ENCODE data around the gene BCKDK.
"Not testable (repeated sequence)": the region's sequence is repeated elsewhere in the genome, so short reads cannot be mapped to it uniquely, and the experiment has no call there.

The BCKDK gene

DNA sequence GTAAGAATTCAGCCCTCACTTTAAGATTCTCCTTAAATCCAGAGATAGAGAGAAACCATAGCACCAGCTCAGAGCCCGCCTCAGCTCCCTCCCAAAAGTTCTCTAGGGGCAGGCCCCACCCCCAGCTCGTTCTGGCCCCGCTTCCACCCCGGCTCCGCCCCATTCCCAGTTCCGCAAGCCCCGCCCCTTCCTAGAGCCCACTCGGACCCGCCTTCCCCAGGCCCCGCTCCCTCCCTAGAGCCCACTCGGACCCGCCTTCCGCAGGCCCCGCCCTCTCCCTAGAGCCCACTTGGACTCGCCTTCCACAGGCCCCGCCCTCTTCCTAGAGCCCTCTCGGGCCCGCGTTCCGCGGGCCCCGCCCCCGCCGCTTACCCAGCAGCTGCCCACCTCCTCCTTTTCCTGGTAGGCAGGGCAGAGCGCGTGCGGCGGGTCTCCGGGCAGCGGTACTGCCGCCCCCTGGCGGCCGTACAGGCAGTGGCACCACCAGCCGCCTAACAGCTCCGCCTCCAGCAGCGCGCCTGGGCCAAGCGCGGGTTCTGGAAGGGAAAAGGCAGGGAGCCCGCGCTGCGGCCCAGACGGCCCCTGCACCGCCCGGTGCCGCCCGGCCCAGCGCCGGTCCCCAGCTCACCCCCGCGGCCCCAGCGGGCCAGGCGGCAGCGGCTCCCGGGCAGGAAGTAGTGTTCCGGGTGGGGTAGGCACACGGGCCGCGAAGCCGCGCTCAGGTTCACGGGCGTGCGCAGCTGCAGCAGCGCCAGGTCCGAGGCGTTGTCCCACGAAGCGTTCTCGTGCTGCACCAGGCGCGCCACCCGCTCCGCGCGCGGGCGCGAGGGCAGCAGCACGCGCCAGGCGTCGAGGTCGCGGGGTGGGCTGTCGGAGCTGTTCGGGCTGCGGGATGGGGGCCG, 34.2 kb downstream of the BCKDK start:
- peak; percentile 99 to 100 (median 99) for DNase-seq

GRCh38 chr16:31143011-31143693, 35.0 kb downstream of the BCKDK start:
- DNase-seq: no peak

DNA sequence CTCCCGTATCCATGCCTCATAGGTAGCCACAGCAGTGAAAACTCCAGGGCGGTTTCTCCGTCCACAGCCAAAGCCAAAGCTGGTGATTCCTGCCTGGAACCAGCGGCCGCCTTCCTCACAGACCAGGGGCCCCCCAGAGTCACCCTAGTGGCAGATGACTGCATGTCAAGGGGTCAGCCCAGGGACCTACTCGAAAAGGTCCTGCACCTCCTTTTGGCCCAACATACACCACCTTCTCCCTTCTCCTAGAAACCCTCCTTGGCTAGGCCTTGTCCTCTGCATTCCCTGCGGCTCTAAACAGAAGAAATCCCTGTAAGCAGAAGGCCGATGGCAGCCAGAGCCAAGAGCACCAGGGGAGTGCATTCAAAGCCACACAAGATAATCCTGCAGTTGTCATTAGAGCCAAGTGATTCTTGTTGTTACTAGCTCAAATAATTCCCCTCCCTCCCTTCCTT, 35.5 kb downstream of the BCKDK start:
- no peak for DNase-seq

- not testable (repeated sequence) for DNase-seq
These were observed 36.2 kb downstream of the BCKDK start for GRCh38 chr16:31144418-31144817.

DNA sequence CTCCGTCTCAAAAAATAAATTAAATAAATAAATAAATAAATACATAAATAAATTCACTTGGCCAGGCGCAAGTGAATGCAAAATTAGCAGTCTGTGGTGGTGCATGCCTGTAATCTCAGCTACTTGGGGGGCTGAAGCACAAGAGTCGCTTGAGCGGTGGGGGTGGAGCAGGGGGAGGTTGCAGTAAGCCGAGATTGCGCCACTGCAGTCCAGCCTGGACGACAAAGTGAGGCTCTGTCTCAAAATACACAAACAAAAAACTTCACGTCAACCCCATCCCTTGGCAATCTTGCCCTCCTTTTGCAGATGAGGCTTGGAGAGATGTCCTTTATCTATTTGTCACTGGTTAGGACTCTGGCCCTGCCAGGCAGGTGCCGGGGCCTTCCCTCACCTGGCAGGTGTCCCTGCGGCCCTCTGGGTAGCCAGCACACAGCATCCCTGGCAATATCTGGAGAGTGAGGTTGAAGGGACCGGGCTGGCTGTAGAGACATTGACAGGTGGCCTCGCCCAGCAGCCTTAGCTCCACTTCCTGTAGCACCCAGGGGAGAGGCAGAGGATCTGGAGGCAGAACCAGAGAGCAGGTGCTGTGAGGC, 37.3 kb downstream of the BCKDK start:
- peak in 1 of 4 experiments; percentile 39 for DNase-seq

GRCh38 chr16:31147574-31147973, 39.4 kb downstream of the BCKDK start:
- DNase-seq: no peak

DNA sequence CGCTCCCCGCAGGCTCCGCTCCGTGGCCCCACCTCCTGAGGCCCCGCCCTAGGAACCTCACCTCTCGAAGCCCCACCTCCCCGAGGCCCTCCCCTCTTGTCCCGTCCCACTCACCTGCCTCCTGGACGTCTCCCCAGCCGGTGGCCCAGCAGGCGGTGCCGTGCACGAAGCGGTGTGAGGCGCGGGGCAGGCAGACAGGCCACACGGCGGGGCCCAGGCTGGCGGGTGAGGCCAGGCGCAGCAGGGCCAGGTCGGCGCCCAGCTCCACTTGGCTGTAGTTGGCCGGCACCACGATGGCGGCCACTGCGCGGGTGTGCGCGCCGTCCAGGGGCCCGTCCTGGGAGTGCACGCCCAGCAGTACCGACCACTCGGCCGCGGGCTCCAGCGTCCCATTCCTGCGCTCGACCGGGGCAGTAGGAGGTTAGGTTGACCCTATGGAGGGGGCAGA, 40.1 kb downstream of the BCKDK start:
- no peak for DNase-seq

GRCh38 chr16:31148896-31149295, 40.7 kb downstream of the BCKDK start:
- DNase-seq: no peak

DNA sequence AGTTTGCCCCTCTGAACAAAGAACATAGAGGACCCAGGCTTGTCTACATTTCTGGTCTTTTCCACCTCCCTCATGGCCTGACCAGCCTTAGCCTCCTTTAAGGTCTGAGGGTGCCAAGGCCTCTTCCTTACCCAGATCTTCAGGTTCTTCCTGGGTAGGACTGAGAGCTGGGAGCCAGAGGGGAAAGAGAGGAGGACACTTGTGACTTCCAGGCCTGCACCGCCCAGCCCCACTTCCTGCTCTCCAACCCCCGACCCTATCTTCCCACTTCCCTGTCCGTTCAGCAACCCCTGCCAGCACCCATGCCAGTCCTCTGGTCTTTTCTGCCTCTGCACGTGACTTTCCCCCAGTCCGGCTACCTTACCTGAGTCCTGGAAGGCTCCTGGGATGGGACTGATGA, 41.1 kb downstream of the BCKDK start:
- DNase-seq: peak in 3 of 4 experiments; percentile 49 to 62 (median 62)

DNA sequence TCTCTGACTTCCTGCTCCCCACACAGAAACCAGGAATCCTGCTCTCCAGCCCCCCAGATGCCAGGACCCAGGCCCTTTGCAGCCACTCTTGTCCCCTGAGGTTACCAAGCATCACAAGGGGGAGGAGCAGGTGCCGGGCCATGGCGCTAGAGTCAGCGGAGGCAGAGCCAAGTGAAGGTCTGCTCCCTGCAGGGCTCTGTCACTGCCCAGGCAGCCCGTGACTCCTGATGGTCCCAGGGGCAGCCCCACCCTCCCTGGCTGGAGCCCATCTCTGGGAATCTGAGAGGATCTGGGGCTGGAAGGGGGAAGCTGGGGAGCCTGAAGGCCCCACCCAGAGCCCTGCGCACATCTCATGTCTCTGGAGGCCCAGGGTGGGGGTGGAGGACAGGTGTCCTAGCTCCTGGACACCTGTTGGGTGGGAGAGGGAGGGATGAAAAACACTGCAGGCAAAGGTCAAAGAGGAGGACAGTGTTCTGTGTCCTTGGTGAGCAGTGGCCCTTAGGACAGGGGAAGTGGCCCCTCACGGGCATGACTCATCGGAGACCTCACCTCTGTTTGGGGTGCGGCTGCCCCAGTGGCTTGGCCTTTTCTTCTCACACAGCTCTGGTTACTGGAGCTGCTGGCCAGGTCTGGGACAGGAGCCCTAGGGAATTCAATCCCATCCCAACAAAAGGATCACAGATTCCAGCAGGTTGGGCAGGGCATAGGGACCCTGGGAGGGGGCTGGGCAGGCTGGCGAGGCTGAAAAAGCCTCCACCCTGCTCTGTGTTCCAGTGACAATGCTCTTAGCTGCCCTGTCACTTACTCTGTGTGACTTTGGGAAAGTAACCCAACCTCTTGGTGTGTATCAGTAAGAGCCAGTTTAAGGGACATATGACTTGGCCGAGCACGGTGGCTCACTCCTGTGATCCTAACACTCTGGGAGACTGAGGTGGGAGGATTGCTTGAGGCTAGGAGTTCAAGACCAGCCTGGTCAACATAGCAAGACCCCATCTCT, 42.0 kb downstream of the BCKDK start, which contains the start of gene PRSS36:
TSS of gene PRSS36 (minus strand) at position 173 of the 997 bp plus-strand sequence. CDS start at position 142, 31 bp downstream.
- DNase-seq: peak in 3 of 4 experiments; percentile 44 to 55 (median 45)

GRCh38 chr16:31150976-31151375, 42.8 kb downstream of the BCKDK start:
- DNase-seq: peak in 3 of 4 experiments; percentile 41 to 60 (median 47)

DNA sequence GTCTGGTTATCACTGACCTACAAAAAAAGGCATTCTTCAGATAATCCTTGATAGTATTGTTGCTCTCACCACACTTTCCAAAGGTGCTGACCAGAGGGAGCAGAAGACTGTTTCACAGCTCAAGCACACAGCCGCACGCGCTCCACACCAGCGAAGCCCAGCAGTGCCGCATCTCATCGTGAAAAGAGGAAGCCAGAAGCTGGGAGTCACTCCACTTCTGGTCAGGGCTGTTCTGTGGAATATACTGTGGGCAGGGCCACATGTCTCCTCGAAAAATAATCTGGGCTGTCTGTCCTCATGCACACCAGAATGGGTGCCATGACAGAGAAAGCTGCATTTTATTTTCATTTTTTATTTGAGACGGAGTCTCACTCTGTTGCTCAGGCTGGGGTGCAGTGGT, 49.0 kb downstream of the BCKDK start:
- peak; percentile 85 to 93 (median 92) for DNase-seq
